HEK293T (cell line): Measurements from ENCODE around the gene CACNA1C.

Experiments used
- CTCF ChIA-PET: fragments of 350-600 bp; formaldehyde crosslinking; extraction: SDS; loops from one replicate; lab custom pipeline; 2021; ENCODE audit warnings: antibody characterized with exemption, inconsistent platforms; lab: Yijun Ruan, JAX
- POLR2A ChIA-PET: fragments of 350-600 bp; formaldehyde crosslinking; extraction: SDS; loops from one replicate; lab custom pipeline; 2020; ENCODE audit warnings: antibody characterized with exemption, inconsistent platforms; lab: Yijun Ruan, JAX
- DNase-seq: peaks from one replicate; pipeline ENCODE4 v3.0.0; 2012; ENCODE audit warnings: mixed read lengths; ENCODE audit errors: extremely low spot score
- ARNT ChIP-seq: fragments of 450-650 bp; IDR thresholded peaks from 2 replicates; pipeline ENCODE4 v1.6.1; 2017; ENCODE audit warnings: mild to moderate bottlenecking
- BHLHE40 ChIP-seq: fragments of 450-650 bp; IDR thresholded peaks from 2 replicates; pipeline ENCODE4 v1.6.1; 2016; ENCODE audit warnings: mild to moderate bottlenecking, moderate library complexity, borderline replicate concordance
- CTBP1 ChIP-seq: fragments of 450-650 bp; IDR thresholded peaks from 2 replicates; pipeline ENCODE4 v1.6.1; 2016; ENCODE audit warnings: borderline replicate concordance
- ELF4 ChIP-seq: fragments of 450-650 bp; IDR thresholded peaks from 2 replicates; pipeline ENCODE4 v1.6.1; 2017; ENCODE audit warnings: antibody characterized with exemption
- FOXA1 ChIP-seq: fragments of 450-650 bp; IDR thresholded peaks from 2 replicates; pipeline ENCODE4 v1.6.1; 2016; ENCODE audit warnings: mild to moderate bottlenecking
- FOXK2 ChIP-seq: fragments of 450-650 bp; IDR thresholded peaks from 2 replicates; pipeline ENCODE4 v1.6.1; 2016; ENCODE audit warnings: mild to moderate bottlenecking
- FOXM1 ChIP-seq: fragments of 450-650 bp; IDR thresholded peaks from 2 replicates; pipeline ENCODE4 v1.6.1; 2017; ENCODE audit warnings: mild to moderate bottlenecking, borderline replicate concordance
- HDGF ChIP-seq: fragments of 450-650 bp; IDR thresholded peaks from 2 replicates; pipeline ENCODE4 v1.6.1; 2017; ENCODE audit warnings: antibody characterized with exemption, borderline replicate concordance
- L3MBTL2 ChIP-seq: fragments of 450-650 bp; conservative IDR thresholded peaks from 2 replicates; pipeline ENCODE4 v1.6.1; 2016; ENCODE audit warnings: mild to moderate bottlenecking
- LEF1 ChIP-seq: fragments of 450-650 bp; IDR thresholded peaks from 2 replicates; pipeline ENCODE4 v1.6.1; 2017; ENCODE audit warnings: mild to moderate bottlenecking, borderline replicate concordance
- NFRKB ChIP-seq: fragments of 450-650 bp; IDR thresholded peaks from 2 replicates; pipeline ENCODE4 v1.6.1; 2016; ENCODE audit warnings: mild to moderate bottlenecking, moderate library complexity
- PKNOX1 ChIP-seq: fragments of 450-650 bp; IDR thresholded peaks from 2 replicates; pipeline ENCODE4 v1.6.1; 2016
- SP1 ChIP-seq: fragments of 450-650 bp; IDR thresholded peaks from 2 replicates; pipeline ENCODE4 v1.6.1; 2017
- SUZ12 ChIP-seq: fragments of 450-650 bp; IDR thresholded peaks from 2 replicates; pipeline ENCODE4 v1.6.1; 2016; ENCODE audit warnings: mild to moderate bottlenecking
- TARDBP ChIP-seq: fragments of 450-650 bp; IDR thresholded peaks from 2 replicates; pipeline ENCODE4 v1.6.1; 2016
- ZNF384 ChIP-seq: fragments of 450-650 bp; IDR thresholded peaks from 2 replicates; pipeline ENCODE4 v1.6.1; 2016

The CACNA1C gene

GRCh38 chr12:2267703-2268470 is 215.1 kb downstream of the CACNA1C start:
- CTCF ChIA-PET: no interaction called here
- no peak for TF ChIP-seq SP1
- no peak for TF ChIP-seq ZNF384
- TF ChIP-seq LEF1: no peak
- no peak for TF ChIP-seq NFRKB
- no peak for TF ChIP-seq SUZ12
- TF ChIP-seq L3MBTL2: no peak
- no peak for TF ChIP-seq TARDBP
- no peak for TF ChIP-seq PKNOX1
- no peak for TF ChIP-seq ARNT
- TF ChIP-seq ELF4: no peak
- no peak for TF ChIP-seq FOXA1
- no peak for TF ChIP-seq CTBP1
- TF ChIP-seq BHLHE40: no peak
- no peak for DNase-seq
- POLR2A ChIA-PET: no interaction called here

DNA sequence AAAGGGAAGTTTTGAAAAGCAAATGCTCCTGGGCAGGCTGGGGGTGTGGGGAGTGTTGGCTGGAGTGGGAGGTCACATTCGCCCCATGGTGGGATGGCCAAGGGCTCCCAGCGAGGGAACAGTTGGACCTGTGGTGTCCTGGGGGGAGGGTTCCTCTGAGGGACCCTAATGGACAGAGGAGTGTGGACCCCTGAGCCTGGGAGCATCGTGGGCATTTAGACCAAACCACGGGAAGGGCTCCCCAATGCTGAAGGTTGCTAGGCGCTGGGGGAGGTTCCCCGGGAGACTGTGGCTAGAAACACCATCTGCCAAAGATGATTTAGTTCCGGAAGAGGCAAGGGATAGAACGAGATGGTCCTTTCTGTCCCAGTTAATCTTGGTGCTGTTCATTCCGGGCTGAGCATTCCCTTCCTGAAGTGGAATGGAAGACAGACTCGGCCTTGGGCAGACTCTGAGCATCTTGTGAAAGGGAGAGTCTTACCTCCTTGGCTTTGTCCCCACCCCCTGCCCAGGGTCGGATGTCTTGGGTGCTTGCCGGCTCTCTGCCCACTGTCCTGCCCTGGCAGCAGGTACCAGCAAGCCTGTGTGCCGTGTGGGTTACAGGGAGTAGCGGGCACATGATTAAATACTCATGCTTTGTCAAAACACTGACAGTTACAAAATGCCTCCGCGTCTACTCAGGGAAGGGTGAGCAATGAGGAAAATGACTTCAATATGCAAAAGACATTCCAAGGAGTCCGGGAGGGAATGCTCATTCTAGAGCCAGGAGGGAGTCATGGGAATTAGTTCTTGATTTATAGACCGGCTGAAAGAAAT is 215.9 kb downstream of the CACNA1C start:
- TF ChIP-seq SUZ12: no peak
- ChIA-PET POLR2A (no interaction called here), CTCF (no interaction called here)
- no peak for DNase-seq

DNA sequence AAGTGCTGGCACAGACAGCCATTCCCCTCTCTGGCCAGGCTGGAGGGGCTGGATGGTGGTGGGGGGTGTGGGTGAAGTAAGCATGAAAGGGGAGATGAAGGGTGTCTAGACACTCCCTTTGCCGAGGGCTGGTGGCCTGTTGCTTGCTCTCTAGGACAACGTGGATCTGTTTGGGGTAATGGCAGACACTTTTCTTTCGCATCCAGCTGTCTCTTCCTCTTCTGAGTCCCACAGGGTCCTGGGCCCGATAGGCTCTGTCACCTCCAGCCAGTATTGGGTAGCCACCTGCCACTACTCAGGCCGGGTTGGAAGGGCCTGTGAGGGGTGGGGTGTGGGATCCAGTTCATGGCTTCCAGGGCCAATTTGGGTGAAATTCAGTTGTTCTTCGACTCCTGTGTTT is 218.1 kb downstream of the CACNA1C start:
- ChIA-PET POLR2A (no interaction called here), CTCF (no interaction called here)
- TF ChIP-seq CTBP1 (no peak), FOXA1 (no peak), SP1 (no peak), PKNOX1 (no peak), FOXM1 (no peak), LEF1 (no peak), ZNF384 (no peak), ARNT (no peak), SUZ12 (no peak), NFRKB (no peak), L3MBTL2 (no peak), ELF4 (no peak), HDGF (no peak)
- DNase-seq: no peak

DNA sequence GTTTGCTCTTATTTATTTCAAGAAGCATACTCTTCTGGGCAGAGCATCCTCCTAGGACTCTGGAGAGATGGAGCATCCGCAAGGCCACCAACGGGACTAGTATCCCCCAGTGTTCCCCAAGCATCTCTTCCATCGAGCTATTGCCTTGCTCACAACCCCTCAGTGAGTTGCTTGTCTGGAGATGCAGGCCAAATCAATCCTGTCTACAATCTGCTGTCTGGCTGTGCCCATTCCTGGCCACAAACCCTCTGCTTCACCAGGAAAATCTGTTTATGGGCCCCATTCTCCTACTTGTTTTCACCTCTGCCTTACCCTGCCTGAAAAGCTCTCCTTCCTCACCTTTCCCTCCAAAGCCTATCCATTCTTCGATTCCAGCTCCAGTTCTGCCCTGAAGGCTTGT is 219.2 kb downstream of the CACNA1C start:
- ChIA-PET CTCF (no interaction called here), POLR2A (no interaction called here)
- DNase-seq: no peak
- no peak for TF ChIP-seq LEF1
- no peak for TF ChIP-seq PKNOX1
- TF ChIP-seq FOXK2: no peak
- no peak for TF ChIP-seq FOXM1
- no peak for TF ChIP-seq ZNF384
- no peak for TF ChIP-seq SUZ12
- TF ChIP-seq BHLHE40: no peak
- TF ChIP-seq L3MBTL2: no peak
- no peak for TF ChIP-seq FOXA1

GRCh38 chr12:2273288-2273687 is 220.5 kb downstream of the CACNA1C start:
- POLR2A ChIA-PET: no interaction called here
- DNase-seq: no peak
- CTCF ChIA-PET: interaction anchor here (0.7 kb wide), 1 partner anchor 309 kb away, joined by 3 read pairs; no protein-coding TSS in a partner anchor
- TF ChIP-seq FOXM1 (no peak), SUZ12 (no peak), HDGF (no peak), SP1 (no peak), ARNT (no peak), FOXA1 (no peak), NFRKB (no peak)

- TF ChIP-seq FOXA1 (no peak), CTBP1 (no peak), FOXM1 (no peak), SUZ12 (no peak), ELF4 (no peak), PKNOX1 (no peak), BHLHE40 (no peak), HDGF (no peak), ARNT (no peak), SP1 (no peak), FOXK2 (no peak), ZNF384 (no peak), TARDBP (no peak), L3MBTL2 (no peak), NFRKB (no peak), LEF1 (no peak)
- ChIA-PET CTCF (no interaction called here), POLR2A (no interaction called here)
- no peak for DNase-seq
These were observed 221.0 kb downstream of the CACNA1C start for GRCh38 chr12:2273751-2274150.
